Glutamatergic neuron (in vitro differentiated cells): Measurements from ENCODE around the gene FMNL3. TPM values are rescaled to one million over a fixed set of nuclear protein-coding genes. Genes with fewer than 3 reads are reported as not detected.
"Not testable (repeated sequence)": the region's sequence is repeated elsewhere in the genome, so short reads cannot be mapped to it uniquely, and the experiment has no call there.

Experiments
- DNase-seq: peaks from one replicate; pipeline ENCODE4 v3.0.0; 2022
- H3K27ac Mint-ChIP-seq: one replicate; pipeline ENCODE4 v1.8.0; 2020; ENCODE audit warnings: mild to moderate bottlenecking, mixed read lengths, inconsistent platforms; ENCODE audit not compliant: unreplicated experiment
- H3K27me3 Mint-ChIP-seq: one replicate; pipeline ENCODE4 v1.8.0; 2020; ENCODE audit warnings: mild to moderate bottlenecking, moderate library complexity, mixed read lengths, inconsistent platforms; ENCODE audit not compliant: unreplicated experiment
- H3K36me3 Mint-ChIP-seq: one replicate; pipeline ENCODE4 v1.8.0; 2020; ENCODE audit warnings: mild to moderate bottlenecking, mixed read lengths, inconsistent platforms; ENCODE audit not compliant: unreplicated experiment
- H3K4me1 Mint-ChIP-seq: one replicate; pipeline ENCODE4 v1.8.0; 2020; ENCODE audit warnings: mild to moderate bottlenecking, low read depth, mixed read lengths, inconsistent platforms; ENCODE audit not compliant: unreplicated experiment
- H3K4me3 Mint-ChIP-seq: one replicate; pipeline ENCODE4 v1.8.0; 2020; ENCODE audit warnings: mild to moderate bottlenecking, mixed read lengths, inconsistent platforms; ENCODE audit not compliant: unreplicated experiment
- H3K9me3 Mint-ChIP-seq: one replicate; pipeline ENCODE4 v1.8.0; 2020; ENCODE audit warnings: mild to moderate bottlenecking, moderate library complexity, mixed read lengths, inconsistent platforms; ENCODE audit not compliant: unreplicated experiment
- CTCF ChIP-seq: fragments of 200-600 bp; sonication (generic); IDR thresholded peaks from one replicate; pipeline ENCODE4 v1.5.0; 2021; ENCODE audit not compliant: partially characterized antibody, unreplicated experiment
- total RNA-seq: library from RNA; stranded (reverse); fragmentation: NEBNext Ultra II Directional; extraction: Animal tissue kit (Norgen Biotek cat#: 25700); gene quantifications from one replicate; pipeline ENCODE4 v1.2.1, GENCODE V29; 2021; ENCODE audit not compliant: unreplicated experiment

FMNL3 gene
- total RNA-seq, 1 donor from 2014 or later = 13.7 TPM

- Mint-ChIP-seq H3K27me3 (no peaks in the 10 kb centered on the region), H3K27ac (no peak overlapping the region), H3K4me3 (no peak overlapping the region), H3K36me3 (peaks cover 5% of the 10 kb centered on the region), H3K9me3 (peaks cover 8% of the 10 kb centered on the region), H3K4me1 (peaks cover 7% of the 10 kb centered on the region)
- no peak for TF ChIP-seq CTCF
- no peak for DNase-seq
These were observed 95.0 kb downstream of the FMNL3 start for GRCh38 chr12:49612210-49612609.

- peaks cover 10% of the 10 kb centered on the region for H3K9me3 Mint-ChIP-seq
- not testable (repeated sequence) for DNase-seq, H3K36me3 Mint-ChIP-seq, H3K4me3 Mint-ChIP-seq, H3K27me3 Mint-ChIP-seq, H3K27ac Mint-ChIP-seq, H3K4me1 Mint-ChIP-seq
These were observed 96.4 kb downstream of the FMNL3 start for GRCh38 chr12:49610785-49611184.

GRCh38 chr12:49609875-49610154 lies 97.4 kb downstream of the FMNL3 start:
- Mint-ChIP-seq H3K27me3 (peaks cover 1% of the 10 kb centered on the region), H3K4me3 (no peak overlapping the region), H3K4me1 (no peaks in the 10 kb centered on the region), H3K9me3 (peaks cover 11% of the 10 kb centered on the region), H3K36me3 (peaks cover 5% of the 10 kb centered on the region), H3K27ac (no peak overlapping the region)
- DNase-seq = no peak
- no peak for TF ChIP-seq CTCF

- TF ChIP-seq CTCF = no peak
- no peak for DNase-seq
- Mint-ChIP-seq H3K4me1 (no peaks in the 10 kb centered on the region), H3K36me3 (peaks cover 5% of the 10 kb centered on the region), H3K27ac (no peak overlapping the region), H3K27me3 (peaks cover 1% of the 10 kb centered on the region), H3K9me3 (peaks cover 11% of the 10 kb centered on the region), H3K4me3 (no peak overlapping the region)
These were observed 97.9 kb downstream of the FMNL3 start for GRCh38 chr12:49609059-49609874.

- not testable (repeated sequence) for H3K4me3 Mint-ChIP-seq, H3K36me3 Mint-ChIP-seq, DNase-seq, H3K27ac Mint-ChIP-seq, H3K27me3 Mint-ChIP-seq, H3K4me1 Mint-ChIP-seq
- peaks cover 13% of the 10 kb centered on the region for H3K9me3 Mint-ChIP-seq
These were observed 101.7 kb downstream of the FMNL3 start, which contains the start of gene FAM186B for GRCh38 chr12:49605539-49605938. TSS of gene FAM186B (minus strand) at chr12:49605639. CDS start at chr12:49605477, 162 bp downstream.

GRCh38 chr12:49604856-49605255 lies 102.3 kb downstream of the FMNL3 start:
- Mint-ChIP-seq H3K27ac (no peak overlapping the region), H3K9me3 (peaks cover 7% of the 10 kb centered on the region), H3K4me1 (no peaks in the 10 kb centered on the region), H3K27me3 (peaks cover 5% of the 10 kb centered on the region), H3K4me3 (no peak overlapping the region), H3K36me3 (peaks cover under 1% of the 10 kb centered on the region)
- no peak for DNase-seq
- TF ChIP-seq CTCF = no peak
